ENCODE results near the gene CORO6.

Gene CORO6

DNA sequence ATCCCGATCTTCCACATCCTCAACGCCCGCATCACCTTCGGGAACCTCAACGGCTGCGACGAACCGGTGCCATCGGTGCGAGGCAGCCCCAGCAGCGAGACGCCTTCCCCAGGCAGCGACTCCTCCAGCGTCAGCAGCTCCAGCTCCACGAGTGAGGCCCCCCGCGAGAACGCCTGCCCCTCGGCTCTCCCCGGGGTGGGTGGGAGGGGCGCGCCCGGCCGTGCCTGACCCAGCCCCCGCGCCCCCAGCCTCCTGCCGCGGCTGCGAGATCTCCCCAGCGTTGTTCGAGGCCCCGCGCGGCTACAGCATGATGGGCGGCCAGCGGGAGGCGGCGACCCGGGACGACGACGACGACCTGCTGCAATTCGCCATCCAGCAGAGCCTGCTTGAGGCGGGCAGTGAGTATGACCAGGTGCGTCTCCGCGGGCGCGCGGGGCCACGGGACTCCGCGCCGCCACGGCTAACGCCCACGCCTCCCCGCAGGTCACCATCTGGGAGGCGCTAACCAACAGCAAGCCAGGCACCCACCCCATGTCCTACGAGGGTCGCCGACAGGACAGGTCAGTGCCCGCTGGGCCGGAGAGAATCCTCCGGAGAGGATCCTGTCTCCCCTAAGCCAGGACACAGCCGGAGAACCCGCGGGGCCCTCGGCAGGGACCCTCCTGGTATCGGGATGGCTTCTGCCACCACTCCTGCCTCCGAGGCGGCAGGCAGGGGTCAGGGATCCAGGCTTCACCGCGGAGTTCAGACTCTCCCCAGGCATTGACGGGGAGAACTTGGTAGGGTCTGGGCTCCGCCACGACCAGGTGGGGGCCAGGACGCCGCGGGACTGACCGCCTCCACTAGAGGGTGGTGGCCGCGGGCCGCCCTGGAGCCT is 10.1 kb downstream of the CORO6 start:
- DNase-seq (ENCODE audit: low spot score), result no peak

DNA sequence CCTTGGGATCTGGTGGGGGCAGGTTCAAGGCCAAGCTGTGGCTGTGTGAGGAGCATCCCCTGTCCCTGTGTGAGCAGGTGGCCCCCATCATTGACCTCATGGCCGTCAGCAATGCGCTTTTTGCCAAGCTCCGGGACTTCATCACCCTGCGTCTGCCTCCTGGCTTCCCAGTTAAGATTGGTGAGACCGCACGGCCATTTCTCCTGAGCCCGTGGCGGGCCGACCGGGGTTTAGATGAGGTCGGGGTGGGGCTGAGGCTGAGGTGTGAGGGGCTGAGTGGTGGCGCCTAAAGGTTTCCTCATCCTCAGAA is 10.7 kb downstream of the CORO6 start:
- DNase-seq (ENCODE audit: low spot score), result no peak

DNA sequence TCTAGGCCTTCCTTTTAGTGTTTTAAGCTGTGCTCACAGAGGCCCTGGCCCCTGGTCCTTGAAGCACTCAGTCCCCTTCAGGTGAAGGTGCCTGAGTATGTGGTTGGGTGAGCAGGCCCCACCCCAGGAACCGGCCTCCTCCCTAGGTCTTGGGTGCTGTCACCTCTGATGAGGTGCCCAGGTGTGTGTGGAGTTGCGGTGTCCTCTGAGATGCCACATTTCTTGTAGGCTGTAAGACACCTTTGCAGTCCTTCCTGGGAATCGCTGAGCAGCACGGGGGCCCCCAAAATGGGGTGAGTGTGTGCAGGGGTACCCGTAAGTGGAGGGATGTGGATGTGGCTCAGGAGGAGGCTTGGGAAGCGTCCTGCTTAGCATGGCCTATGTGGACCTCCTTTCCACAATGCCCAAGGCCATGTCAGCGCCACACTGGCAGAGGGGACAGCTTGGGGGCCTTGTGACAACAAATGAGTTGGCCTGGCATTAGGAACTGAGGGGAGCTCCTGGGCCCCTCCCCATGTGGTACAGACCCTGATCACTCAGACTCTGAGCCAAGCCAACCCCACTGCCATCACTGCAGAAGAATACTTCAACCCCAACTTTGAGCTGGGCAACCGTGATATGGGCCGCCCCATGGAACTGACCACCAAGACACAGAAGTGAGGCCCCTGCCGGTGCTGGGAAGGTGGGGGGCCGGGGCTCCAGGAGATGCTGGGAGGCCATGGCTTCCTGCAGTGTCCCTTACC is 11.2 kb downstream of the CORO6 start:
- no peak for DNase-seq (ENCODE audit: low spot score)

DNA sequence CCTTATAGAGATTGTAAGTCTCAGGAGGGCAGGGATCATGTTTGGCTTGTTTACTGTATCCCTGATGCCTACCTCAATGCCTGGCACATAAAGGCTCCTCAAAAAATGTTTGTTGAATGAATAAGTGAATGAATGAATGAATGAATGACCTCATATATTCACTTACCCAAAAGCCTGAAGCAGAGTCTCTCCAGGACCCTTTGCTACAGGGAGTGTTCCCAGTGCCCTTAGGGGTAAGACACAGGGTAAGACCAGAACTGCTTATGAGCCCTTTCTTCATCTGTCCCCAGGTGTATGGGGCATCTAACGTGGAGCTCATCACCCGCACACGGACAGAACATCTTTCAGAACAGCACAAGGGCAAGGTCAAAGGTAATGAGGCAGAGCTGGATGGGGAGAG is 12.3 kb downstream of the CORO6 start:
- DNase-seq (ENCODE audit: low spot score), result no peak

DNA sequence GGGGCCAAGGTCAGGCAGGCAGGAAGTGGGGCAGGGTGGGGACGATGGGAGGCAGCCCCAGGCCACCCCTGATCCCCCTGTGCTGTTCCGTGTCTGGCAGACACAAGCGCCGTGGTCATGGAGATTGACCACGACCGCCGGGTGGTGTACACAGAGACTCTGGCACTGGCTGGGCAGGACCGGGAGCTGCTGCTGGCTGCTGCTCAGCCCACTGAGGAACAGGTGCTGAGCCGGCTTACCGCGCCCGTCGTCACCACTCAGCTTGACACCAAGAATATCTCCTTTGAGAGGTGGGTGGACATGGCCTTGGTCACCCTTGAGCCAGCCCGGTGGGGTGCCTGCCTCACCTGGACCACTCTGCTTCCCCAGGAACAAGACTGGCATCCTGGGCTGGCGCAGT is 13.7 kb downstream of the CORO6 start:
- DNase-seq (ENCODE audit: low spot score), result no peak

DNA sequence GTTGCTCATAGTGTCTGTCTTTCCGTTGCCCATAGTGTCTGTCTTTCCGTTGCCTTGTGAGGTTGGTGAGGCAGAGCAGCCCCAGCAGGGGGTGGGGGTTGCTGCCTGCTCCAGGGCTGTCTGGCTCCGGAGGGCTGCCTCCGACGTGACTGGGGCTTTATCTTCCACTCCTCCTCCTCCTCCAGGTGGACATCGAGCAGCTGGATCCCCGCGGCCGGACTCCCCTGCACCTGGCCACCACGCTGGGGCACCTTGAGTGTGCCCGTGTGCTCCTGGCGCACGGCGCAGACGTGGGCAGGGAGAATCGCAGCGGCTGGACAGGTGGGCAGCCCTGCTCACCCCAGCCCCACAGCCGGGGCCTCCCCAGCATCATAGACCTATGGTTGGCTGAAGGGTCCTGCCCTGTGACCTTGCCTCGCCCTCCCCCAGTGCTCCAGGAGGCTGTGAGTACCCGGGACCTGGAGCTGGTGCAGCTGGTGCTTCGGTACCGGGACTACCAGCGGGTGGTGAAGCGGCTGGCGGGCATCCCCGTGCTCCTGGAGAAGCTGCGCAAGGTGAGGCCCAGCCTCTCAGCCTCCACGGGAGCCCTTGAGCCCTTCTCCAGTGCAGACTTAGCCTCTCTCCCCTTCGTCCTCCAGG is 15.0 kb downstream of the CORO6 start:
- no peak for DNase-seq (ENCODE audit: low spot score)

DNA sequence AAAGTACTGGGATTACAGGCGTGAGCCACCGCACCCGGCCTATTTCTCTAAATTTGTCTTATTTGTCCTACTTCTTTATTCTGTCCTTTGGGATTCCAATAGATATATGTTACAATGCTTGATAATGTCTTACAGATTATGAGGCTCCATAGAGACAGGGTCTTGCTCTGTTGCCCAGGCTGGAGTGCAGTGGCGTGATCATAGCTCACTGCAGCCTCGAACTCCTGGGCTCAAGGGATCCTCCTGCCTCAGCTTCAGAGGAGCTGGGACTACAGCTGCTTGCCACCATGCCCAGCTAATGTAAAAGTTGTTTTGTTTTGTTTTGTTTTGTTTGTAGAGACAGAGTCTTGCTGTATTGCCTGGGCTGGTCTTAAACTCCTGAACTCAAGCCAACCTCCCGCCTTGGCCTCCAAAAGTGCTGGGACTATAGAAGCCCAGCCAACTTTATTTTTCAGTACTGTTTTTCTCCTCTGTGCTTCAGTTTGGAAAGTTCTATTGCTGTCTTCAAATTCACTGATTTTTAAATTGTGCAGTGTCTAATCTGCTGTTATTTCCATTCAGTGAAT is 19.5 kb downstream of the CORO6 start:
- no peak for DNase-seq (ENCODE audit: low spot score)

DNA sequence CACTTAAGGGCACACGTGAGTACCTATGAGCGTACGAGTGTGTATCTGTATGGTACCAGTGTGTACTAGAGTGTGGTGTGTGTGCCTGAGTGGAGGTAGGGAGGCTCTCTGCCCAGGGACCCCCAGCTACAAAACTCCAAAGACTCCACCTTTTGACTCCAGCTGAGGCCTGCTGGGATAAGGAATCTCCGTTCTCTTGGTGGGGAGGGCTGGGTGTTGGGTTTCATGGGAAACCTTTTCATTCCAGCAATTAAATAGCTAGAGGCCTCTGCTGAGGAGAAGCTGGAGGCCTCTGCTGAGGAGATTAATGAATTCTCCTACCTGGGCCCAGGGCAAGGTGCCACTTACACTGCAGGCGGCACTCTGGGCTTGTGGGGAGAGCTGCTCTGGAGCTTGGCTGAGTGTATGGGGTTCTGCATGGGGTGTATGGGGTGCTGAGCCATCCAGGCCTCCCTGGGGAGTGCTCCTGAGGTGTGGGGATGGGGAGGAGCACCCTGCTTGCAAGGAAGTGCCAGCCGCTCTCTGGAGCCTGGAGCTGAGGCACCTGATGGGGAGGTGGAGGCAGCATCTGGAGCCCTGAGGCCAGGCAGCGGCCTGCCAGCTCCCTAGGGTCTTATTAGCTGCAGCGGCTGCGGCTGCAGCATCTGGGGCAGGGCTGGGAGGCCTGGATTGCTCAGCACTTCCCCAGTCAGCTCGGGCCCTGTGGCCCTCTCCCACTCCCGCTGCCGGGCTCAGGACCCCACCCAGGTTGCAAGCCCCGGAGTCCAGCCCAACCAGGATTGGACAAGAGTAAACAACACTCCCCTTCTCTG is 25.1 kb downstream of the CORO6 start:
- DNase-seq (ENCODE audit: low spot score), result peak; percentile 39

DNA sequence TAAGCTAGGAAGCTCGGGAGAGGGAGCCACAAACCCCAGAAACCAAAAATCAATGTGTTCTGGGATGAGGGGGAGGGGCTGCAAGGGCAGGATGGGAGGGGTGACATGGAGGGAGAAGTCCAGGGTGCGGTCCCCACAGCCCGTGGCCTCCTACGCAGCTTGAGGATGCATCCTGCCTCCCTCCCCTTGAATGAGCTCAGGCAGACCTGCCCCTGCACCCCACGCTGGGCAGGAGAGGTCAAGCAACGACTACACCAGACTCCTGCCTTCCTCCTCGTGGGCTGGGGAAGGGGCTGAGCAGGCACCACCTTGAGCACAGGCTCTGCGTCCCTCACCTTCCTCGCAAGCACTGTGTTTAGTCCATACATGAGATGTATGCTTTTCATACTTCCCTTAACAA is 25.9 kb downstream of the CORO6 start:
- no peak for DNase-seq (ENCODE audit: low spot score)

DNA sequence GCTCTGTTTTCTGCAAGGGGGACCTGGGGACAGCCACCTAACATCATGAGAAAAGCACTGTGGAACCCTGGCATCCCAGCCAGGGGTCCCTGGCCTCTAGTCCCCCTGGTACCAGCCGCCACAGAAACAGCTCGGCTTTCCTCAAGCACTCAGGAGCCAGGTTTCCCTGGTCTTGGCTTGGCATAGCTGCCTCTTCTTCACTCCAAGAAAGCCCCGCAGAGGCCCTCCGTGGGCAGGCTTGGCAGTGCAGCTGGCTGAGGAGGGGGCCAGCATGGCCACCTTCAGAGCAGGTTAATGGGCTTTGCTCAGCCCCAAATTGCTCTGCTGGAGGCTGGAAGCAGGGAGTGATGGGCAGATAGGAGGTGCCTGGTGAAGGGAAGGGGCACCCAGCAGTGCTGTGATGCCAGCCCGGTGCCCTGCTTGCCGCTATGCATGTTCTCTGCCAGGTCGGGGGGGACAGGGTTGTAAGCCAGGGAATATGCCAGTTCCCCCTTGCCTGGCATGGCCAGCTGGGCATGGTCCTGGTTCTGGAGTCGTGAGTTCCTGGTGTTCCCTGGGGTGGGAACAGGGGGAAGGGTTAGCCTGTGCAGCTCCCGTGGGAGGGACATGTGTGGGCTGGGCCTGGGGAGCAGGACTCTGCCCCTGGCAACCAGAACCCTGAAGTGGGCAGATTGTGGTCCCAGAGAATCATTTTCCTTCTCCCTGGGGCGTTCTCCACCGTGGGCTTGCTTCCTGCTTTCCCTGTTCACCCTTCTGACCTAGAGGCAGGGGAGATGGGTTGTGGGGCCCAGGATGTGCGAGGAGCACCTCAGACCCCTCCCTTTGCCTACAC is 26.6 kb downstream of the CORO6 start:
- no peak for DNase-seq (ENCODE audit: low spot score)

DNA sequence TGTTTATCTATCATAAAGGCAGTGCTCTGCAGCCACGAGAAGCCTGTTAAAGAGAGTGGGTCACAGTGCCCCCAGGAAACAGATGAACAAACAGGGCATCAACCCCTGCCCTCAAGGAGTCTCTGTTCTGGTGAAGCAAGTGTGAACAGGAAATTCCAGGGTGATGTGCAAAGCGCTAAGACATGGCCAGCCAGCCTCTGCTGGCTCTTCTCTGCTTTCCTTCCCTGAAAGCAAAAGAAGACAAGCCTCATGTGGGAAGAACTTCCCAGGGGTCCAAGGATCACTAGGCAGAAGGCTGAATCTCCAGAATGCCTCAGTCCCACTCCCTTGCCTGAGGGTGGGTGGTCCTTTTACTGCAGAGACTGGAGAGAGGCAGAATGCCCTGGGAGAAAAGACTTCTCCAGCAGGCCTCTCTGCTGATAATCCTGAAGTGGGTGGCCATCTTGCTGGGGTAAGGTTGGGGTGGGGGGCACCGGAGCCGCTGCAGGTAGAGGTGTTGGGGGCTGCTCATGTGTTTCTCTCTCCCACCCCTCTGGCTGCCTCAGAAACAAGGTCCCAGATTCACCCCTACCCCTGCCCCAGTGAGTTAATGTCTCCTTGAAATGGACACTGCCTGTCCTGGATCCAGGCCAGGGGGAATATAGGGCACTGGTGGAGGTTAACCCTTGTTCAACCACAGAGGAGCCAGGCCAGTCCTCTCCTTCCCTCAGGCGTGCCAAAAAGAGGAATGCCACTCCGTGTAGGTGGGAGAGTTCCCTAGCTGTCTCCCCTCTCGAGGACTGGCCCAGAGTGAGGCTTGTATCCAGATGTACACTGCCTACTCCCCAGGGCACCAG is 27.4 kb downstream of the CORO6 start:
- peak; percentile 23 for DNase-seq (ENCODE audit: low spot score)

DNA sequence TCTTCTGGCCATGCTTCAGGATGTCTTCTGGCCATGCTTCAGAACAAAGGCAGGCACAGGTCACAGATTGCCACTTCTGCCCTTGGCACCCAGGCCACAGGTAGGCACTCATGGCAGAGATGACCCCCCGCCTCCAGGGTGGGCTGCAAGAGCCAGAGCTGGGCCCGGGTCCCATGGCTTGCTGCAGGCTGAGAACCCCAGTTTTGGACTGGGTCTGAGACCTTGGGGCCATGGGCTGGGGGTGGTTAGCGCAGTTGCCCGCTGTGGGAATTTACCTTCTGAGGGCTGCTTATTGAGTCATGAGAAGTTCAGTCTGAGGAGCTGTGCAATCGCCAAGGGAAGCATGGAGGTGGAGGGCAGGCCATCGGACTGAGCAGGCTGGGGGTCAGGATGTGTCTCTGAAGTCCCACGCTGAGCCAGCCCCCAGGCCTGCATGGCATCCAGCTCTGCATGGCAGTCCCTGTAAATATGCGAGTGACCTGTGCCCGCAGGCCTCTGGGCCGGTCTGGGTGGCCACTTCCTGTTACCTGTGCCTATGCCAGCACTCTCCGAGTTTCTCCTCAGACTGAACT is 28.1 kb downstream of the CORO6 start:
- no peak for DNase-seq (ENCODE audit: low spot score)

DNA sequence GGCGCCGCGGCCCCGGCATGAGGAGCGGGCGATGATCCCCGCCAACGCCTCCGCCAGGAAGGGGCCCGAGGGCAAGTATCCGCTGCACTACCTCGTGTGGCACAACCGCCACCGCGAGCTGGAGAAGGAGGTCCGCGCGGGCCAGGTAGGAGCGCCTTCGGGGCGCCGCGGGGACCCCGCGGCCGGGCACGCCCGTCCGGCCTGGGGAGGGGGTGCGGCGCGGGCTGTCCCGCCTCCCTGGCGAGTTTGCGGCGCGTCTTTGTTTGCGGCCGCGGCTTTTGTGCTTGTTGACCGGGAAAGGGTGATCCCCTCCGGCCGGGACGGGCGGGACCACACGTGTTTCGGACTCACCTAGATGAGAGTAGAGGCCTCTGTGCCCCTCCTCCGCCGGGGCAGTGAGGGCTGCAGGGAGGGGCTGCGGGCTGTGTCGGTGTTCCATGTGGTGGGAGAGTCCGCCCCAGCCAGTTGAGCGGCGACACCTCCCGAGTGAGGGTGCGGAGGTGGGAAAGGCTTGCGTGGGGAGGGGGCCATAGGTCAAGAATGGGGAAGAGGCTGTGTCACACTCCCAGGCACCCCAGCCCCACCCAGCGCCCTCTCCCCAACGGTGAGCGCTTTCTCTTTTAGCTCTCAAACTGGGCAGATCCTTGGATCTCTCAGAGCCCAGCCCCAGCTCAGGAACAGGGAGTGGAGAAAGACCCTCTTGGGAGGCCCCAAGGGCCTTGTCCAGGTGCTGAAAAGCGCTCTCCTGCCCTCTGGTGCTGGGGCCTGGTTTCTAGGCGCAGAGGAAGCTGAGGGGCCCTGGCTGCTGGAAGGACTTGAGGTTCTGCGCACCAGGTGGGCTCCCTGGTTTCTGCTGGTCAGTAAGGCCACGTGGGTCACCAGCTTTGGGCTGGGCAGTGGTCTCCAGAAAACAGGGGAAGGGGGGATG is 28.9 kb downstream of the CORO6 start:
- DNase-seq (ENCODE audit: low spot score), result peak; percentile 54

DNA sequence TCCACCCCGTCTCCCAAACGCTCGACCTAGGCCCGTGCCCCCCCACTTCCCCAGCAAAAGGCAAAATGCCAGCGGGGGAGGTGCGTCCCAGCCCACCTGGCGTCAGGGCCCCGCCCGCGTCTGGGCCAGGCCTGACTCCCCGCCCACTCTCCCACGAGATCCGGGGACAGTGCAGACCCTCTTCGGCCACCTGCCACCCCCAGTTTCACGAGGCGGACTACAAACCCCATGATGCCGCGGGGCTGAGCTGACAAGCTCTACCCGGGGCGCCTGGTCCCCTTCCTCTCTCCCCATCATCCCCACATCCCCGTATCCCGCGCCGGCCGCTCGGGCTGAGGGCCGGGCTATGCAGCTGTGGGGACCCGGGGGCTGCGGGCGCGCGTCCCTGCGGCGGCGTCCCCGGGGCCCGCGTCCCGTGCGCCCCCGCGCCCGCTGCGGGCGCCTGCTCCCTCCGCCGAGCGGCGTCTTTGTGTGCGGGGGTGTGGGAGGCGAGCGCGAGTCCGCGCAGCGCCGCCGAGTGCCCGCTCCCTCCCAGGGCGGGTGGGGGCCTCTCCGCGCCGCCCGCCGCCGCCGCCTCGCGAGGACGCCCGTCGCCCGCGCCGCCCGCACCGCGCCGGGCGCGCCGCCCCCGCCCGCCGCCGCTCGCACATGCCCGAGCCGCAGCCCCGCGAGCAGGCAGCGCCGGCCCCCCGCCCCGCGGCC is 29.7 kb downstream of the CORO6 start, which contains the start of gene ANKRD13B:
Gene ANKRD13B (plus strand): TSS at position 283 of the 702 bp plus-strand sequence. CDS start 490 bp downstream, outside the sequence.
- DNase-seq (ENCODE audit: low spot score), result peak; percentile 78

DNA sequence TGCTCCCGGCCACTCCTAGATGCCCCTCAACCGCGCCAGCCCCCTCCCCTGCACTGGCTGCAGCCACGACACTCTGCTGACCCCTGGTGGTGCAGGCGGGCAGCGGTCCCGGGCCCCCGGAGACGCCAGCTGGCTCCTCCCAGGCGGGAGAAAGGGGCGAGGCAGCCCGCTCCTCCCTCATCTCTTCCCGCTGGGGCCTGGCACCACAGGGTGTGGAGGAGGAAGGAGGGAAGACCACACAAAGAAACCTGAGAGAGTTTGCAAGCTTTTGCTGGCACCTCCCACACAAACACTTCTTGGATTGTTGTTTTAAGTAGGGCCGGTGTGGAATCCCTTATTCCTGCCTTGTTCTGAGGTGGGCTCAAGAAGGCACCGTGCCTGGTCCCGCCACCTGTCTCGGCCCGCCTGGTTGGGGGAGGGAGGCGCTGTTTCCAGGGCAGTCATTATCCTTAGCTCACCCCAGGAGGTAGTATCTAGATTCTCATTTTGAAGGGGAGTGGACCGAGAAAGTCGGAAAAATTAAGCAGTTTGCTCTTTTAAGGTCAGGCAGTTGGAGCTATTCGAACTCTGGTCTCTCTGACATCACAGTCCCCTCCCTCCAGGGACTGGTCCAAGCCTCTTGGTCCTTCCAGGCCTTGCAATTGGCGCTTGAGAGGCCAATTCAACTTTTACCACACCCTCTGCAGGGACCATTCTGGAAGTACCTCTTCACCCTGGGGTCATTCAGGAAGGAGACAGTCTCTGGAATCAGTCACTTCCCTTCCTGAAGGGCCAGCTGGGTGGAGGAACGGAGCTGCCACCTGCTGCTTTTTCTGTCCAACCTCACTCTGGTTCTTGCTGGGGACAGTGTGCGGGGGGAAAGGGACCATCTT is 30.7 kb downstream of the CORO6 start:
- peak; percentile 93 for DNase-seq (ENCODE audit: low spot score)

DNA sequence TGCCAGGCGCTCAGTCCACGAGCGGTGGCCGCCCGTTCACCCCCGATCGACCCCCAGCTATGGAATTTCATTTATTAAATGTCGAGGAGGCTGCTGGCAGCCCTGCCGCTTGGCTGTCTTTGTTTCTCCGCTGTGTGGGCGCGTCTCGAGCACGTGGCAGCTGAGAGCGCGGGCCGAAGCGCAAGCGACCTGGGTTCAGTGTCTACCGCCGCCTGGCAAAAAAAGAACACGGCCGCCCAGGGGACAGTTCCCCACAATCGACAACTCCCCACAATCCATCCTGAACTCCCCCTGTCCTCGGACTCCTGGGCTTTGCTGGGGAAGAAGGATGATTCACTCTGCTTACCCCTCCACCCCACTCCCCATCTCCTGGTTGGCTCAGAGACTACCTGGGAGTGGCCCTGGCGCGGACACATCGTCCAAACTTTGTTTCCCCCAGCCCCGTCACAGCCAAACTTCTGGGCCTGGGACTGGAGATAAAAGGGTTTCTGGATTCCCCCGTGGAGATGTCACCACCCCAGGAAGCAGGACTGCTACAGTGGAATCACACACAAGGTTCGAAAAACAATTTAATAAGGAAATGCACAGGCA is 31.5 kb downstream of the CORO6 start:
- DNase-seq (ENCODE audit: low spot score), result peak; percentile 57

Measured in cerebellar cortex (tissue), 1 donor.